Liver (tissue), 9 donors: ENCODE results near the gene ATP6V1G3. TPM values are rescaled to one million over a fixed set of nuclear protein-coding genes. Genes with fewer than 3 reads are reported as not detected.
"Not testable (repeated sequence)": the region's sequence is repeated elsewhere in the genome, so short reads cannot be mapped to it uniquely, and the experiment has no call there.

Source experiments
- DNase-seq: peaks from one replicate; pipeline ENCODE4 v3.0.0-alpha.2; 2017; ENCODE audit warnings: low spot score
- H3K27ac ChIP-seq, 2 donors: one replicate each; pipeline ENCODE4 v1.7.0; 2013; ENCODE audit warnings: inconsistent platforms in 2 of 2, low read length in 2 of 2, control low read depth in 1 of 2, low read depth in 1 of 2, mild to moderate bottlenecking in 1 of 2
- H3K27me3 ChIP-seq, 4 donors: one replicate each; pipeline versions ENCODE4 v1.6.1 to v1.7.0; 2013; ENCODE audit warnings: low read length in 3 of 4, inconsistent platforms in 1 of 4, mild to moderate bottlenecking in 1 of 4, moderate library complexity in 1 of 4; ENCODE audit not compliant: control insufficient read depth in 4 of 4, insufficient read depth in 4 of 4
- H3K36me3 ChIP-seq, 4 donors: one replicate each; pipeline versions ENCODE4 v1.6.1 to v1.7.0; 2013; ENCODE audit warnings: low read length in 3 of 4, mild to moderate bottlenecking in 3 of 4, low read depth in 1 of 4, moderate library complexity in 1 of 4; ENCODE audit not compliant: control insufficient read depth in 4 of 4, insufficient read depth in 3 of 4
- H3K4me1 ChIP-seq, 4 donors: one replicate each; pipeline versions ENCODE4 v1.6.1 to v1.7.0; 2013; ENCODE audit warnings: low read length in 3 of 4, mild to moderate bottlenecking in 3 of 4, moderate library complexity in 1 of 4; ENCODE audit not compliant: control insufficient read depth in 4 of 4, insufficient read depth in 4 of 4
- H3K4me3 ChIP-seq, 3 donors: one replicate each; pipeline versions ENCODE4 v1.6.1 to v1.7.0; 2013; ENCODE audit warnings: low read length in 3 of 3, control low read depth in 1 of 3, low read depth in 1 of 3, mild to moderate bottlenecking in 1 of 3
- H3K9ac ChIP-seq, 2 donors: one replicate each; pipeline ENCODE4 v1.7.0; 2013; ENCODE audit warnings: low read length in 2 of 2, mild to moderate bottlenecking in 2 of 2, moderate library complexity in 2 of 2, control low read depth in 1 of 2, low read depth in 1 of 2
- H3K9me3 ChIP-seq, 4 donors: one replicate each; pipeline versions ENCODE4 v1.6.1 to v1.7.0; 2013; ENCODE audit warnings: low read length in 3 of 4; ENCODE audit not compliant: control insufficient read depth in 4 of 4
- ATF3 ChIP-seq: IDR thresholded peaks from 2 replicates; pipeline ENCODE4 v1.6.1; 2016; ENCODE audit warnings: antibody characterized with exemption
- CTCF ChIP-seq: fragments of 150-350 bp; IDR thresholded peaks from 2 replicates; pipeline ENCODE4 v1.5.1; 2017; ENCODE audit warnings: improper control_type of control experiment, low read depth, low read length; ENCODE audit not compliant: missing input control
- EGR1 ChIP-seq, 2 donors: IDR thresholded peaks; 2 replicates each; pipeline ENCODE4 v1.6.1; 2016 to 2018; ENCODE audit warnings: antibody characterized with exemption in 2 of 2, low read depth in 2 of 2
- FOXA2 ChIP-seq: IDR thresholded peaks from 2 replicates; pipeline ENCODE4 v1.6.1; 2016; ENCODE audit warnings: antibody characterized with exemption
- GABPA ChIP-seq, 2 donors: IDR thresholded peaks in 1 of 2; conservative IDR thresholded peaks in 1 of 2; 2 replicates each; pipeline ENCODE4 v1.6.1; 2016; ENCODE audit warnings: antibody characterized with exemption in 2 of 2, mild to moderate bottlenecking in 1 of 2, moderate library complexity in 1 of 2
- HNF4A ChIP-seq, 2 donors: conservative IDR thresholded peaks; 2 replicates each; pipeline ENCODE4 v1.6.1; 2016; ENCODE audit warnings: antibody characterized with exemption in 2 of 2, mild to moderate bottlenecking in 2 of 2
- HNF4G ChIP-seq: IDR thresholded peaks from 2 replicates; pipeline ENCODE4 v1.6.1; 2016; ENCODE audit warnings: antibody characterized with exemption
- JUND ChIP-seq, 2 donors: IDR thresholded peaks; 2 replicates each; pipeline ENCODE4 v1.6.1; 2016; ENCODE audit warnings: antibody characterized with exemption in 2 of 2
- MAX ChIP-seq: IDR thresholded peaks from 2 replicates; pipeline ENCODE4 v1.6.1; 2016; ENCODE audit warnings: antibody characterized with exemption
- NR2F2 ChIP-seq: IDR thresholded peaks from 2 replicates; pipeline ENCODE4 v1.6.1; 2016; ENCODE audit warnings: antibody characterized with exemption
- REST ChIP-seq: IDR thresholded peaks from 2 replicates; pipeline ENCODE4 v1.6.1; 2016; ENCODE audit warnings: antibody characterized with exemption, mild to moderate bottlenecking
- RXRA ChIP-seq, 2 donors: IDR thresholded peaks; 2 replicates each; pipeline ENCODE4 v1.6.1; 2017 to 2018; ENCODE audit warnings: antibody characterized with exemption in 2 of 2, mild to moderate bottlenecking in 1 of 2
- TAF1 ChIP-seq: conservative IDR thresholded peaks from 2 replicates; pipeline ENCODE4 v1.6.1; 2016; ENCODE audit warnings: antibody characterized with exemption, mild to moderate bottlenecking
- YY1 ChIP-seq: IDR thresholded peaks from 2 replicates; pipeline ENCODE4 v1.6.1; 2016; ENCODE audit warnings: antibody characterized with exemption, mild to moderate bottlenecking
- ZBTB33 ChIP-seq: IDR thresholded peaks from 2 replicates; pipeline ENCODE4 v1.6.1; 2016; ENCODE audit warnings: antibody characterized with exemption
- WGBS: extraction: QIAGEN DNeasy Blood & Tissue Kit; methylation state at CpG from one replicate; pipeline ENCODE4 v1.1.7; 2013; 5-methylcytosine and 5-hydroxymethylcytosine counted together
- polyA plus RNA-seq, 2 donors: library from polyadenylated mRNA; stranded (reverse) in 1 of 2; unstranded in 1 of 2; fragments of 200-250 nt in 1 of 2; fragments of >200 nt in 1 of 2; fragmentation: Nextera tagmentation in 1 of 2; extraction: Ambion mirVana in 1 of 2; gene quantifications; one replicate each; pipeline versions ENCODE4 v1.2.1 to v1.2.3, GENCODE V29; 2013 to 2015
- total RNA-seq, 2 donors: library from RNA; depleted of rRNA; stranded (reverse); fragments of >200 nt; gene quantifications; one replicate each; pipeline ENCODE4 v1.2.3, GENCODE V29; 2014
- donor health status: healthy.
- donor health status: healthy.
- donor health status: healthy.
- donor health status: healthy.
- donor health status: healthy.

The ATP6V1G3 gene
- total and polyA plus RNA-seq, 4 donors: not detected

GRCh38 chr1:198584163-198584562 is 43.7 kb upstream of the ATP6V1G3 start:
- H3K4me1 ChIP-seq: no peaks in the 10 kb centered on the region
- no peak overlapping the region for H3K27ac ChIP-seq
- peaks cover 0 to 5% (median 1%) of the 10 kb centered on the region in 4 donors for H3K9me3 ChIP-seq
- H3K4me3 ChIP-seq: no peak overlapping the region
- 95% methylated on average over 26 of the region's 26 CpGs for WGBS
- no peak overlapping the region for H3K9ac ChIP-seq
- no peak for DNase-seq
- TF ChIP-seq HNF4G (no peak), ZBTB33 (no peak), HNF4A (conservative IDR thresholded peaks at IDR 0.05) (no peak), RXRA (IDR thresholded peaks at IDR 0.05) (no peak), ATF3 (no peak), JUND (IDR thresholded peaks at IDR 0.05) (no peak), EGR1 (IDR thresholded peaks at IDR 0.05; ENCODE audit: low read depth in 2 of 2) (no peak), GABPA (IDR thresholded peaks at IDR 0.05 in 1 of 2, conservative IDR thresholded peaks at IDR 0.05 in 1 of 2) (no peak), NR2F2 (no peak), CTCF (no peak), REST (no peak), TAF1 (no peak), FOXA2 (no peak), MAX (no peak), YY1 (no peak)
- H3K36me3 ChIP-seq: no peaks in the 10 kb centered on the region
- H3K27me3 ChIP-seq: no peaks in the 10 kb centered on the region

GRCh38 chr1:198583209-198583802 is 42.8 kb upstream of the ATP6V1G3 start:
- DNase-seq, H3K36me3 ChIP-seq, H3K9me3 ChIP-seq, H3K27ac ChIP-seq, H3K27me3 ChIP-seq, H3K9ac ChIP-seq, H3K4me3 ChIP-seq, H3K4me1 ChIP-seq: not testable (repeated sequence)
- 75% methylated on average over 5 of the region's 5 CpGs for WGBS
